Keratinocyte (primary cell): Measurements from ENCODE around the gene SMCO2.

Source experiments
- CTCF ChIP-seq, 3 experiments: IDR thresholded peaks in 1 of 3; conservative IDR thresholded peaks in 1 of 3; optimal IDR thresholded peaks in 1 of 3; 2 replicates in 2 of 3; 3 replicates in 1 of 3; pipeline versions ENCODE3 to v1.5.1; 2011; ENCODE audit warnings: low read length in 3 of 3, mild to moderate bottlenecking in 3 of 3, moderate library complexity in 2 of 3, control low read depth in 1 of 3, inconsistent platforms in 1 of 3; ENCODE audit not compliant: insufficient read depth in 2 of 3; ENCODE audit errors: extremely low read depth in 1 of 3
- EZH2 ChIP-seq: IDR thresholded peaks from one replicate; pipeline ENCODE4 v1.6.1; 2012; ENCODE audit warnings: inconsistent platforms, mild to moderate bottlenecking, low read length, moderate library complexity

GRCh38 chr12:27456618-27457017 is 10.1 kb downstream of the SMCO2 start:
- TF ChIP-seq CTCF (optimal IDR thresholded peaks at IDR 0.05 in 1 of 3, IDR thresholded peaks at IDR 0.05 in 1 of 3, conservative IDR thresholded peaks at IDR 0.05 in 1 of 3; ENCODE audit: extremely low read depth in 1 of 3, insufficient read depth in 2 of 3, low read length in 3 of 3) = no peak
- TF ChIP-seq EZH2 = no peak
